Measurements from ENCODE around the gene CIB2.

DNA sequence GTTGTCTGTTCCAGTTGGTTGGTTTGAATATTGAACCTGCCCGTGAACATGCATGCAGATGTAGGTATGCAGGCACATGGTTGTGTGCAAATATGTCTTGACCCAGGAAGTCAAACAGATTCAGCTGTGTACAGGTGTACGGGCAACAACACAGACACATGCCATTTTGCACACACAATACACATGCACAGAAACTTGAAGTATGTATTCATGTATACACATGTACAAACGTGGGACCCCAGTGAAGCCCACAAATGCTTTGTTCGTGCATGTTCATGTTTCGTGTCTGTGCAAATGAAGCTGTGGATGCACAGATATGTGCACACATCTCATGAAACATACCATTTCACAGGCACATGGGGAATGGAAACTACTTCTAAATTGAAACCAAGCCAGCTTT, 48.7 kb upstream of the CIB2 start:
- TF ChIP-seq POLR2A (IDR thresholded peaks at IDR 0.05) (no peak), EP300 (IDR thresholded peaks at IDR 0.05) (no peak)
- TF ChIP-seq, protein P1, sequence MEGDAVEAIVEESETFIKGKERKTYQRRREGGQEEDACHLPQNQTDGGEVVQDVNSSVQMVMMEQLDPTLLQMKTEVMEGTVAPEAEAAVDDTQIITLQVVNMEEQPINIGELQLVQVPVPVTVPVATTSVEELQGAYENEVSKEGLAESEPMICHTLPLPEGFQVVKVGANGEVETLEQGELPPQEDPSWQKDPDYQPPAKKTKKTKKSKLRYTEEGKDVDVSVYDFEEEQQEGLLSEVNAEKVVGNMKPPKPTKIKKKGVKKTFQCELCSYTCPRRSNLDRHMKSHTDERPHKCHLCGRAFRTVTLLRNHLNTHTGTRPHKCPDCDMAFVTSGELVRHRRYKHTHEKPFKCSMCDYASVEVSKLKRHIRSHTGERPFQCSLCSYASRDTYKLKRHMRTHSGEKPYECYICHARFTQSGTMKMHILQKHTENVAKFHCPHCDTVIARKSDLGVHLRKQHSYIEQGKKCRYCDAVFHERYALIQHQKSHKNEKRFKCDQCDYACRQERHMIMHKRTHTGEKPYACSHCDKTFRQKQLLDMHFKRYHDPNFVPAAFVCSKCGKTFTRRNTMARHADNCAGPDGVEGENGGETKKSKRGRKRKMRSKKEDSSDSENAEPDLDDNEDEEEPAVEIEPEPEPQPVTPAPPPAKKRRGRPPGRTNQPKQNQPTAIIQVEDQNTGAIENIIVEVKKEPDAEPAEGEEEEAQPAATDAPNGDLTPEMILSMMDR (IDR thresholded peaks at IDR 0.05) = no peak
